Raji (cell line): ENCODE results near the gene POLA2.

Experiments used
- POLR2A ChIP-seq: IDR thresholded peaks from 2 replicates; pipeline ENCODE4 v1.6.1; 2011; ENCODE audit warnings: low read depth, low read length, control low read depth; ENCODE audit not compliant: insufficient read depth

Gene POLA2

DNA sequence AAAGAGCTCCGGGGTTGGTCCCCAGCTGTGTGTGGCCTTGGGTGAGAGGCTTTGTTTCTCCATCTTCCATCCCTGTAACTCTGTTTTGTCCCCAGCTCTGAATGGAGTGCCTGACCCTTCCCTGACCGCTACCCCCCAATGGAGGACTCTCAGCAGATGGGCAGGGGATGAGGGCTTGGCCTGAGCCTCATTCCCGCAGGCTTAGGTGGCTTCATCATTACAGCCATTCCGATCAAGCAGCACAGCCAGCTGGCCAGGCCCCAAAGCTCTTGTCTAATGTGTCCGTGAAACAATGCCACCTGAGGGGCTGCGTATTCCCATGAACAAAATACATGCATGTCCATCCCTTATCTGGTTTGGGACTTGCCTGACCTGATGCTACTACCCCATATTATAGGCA is 49.0 kb downstream of the POLA2 start:
- TF ChIP-seq POLR2A, result no peak

DNA sequence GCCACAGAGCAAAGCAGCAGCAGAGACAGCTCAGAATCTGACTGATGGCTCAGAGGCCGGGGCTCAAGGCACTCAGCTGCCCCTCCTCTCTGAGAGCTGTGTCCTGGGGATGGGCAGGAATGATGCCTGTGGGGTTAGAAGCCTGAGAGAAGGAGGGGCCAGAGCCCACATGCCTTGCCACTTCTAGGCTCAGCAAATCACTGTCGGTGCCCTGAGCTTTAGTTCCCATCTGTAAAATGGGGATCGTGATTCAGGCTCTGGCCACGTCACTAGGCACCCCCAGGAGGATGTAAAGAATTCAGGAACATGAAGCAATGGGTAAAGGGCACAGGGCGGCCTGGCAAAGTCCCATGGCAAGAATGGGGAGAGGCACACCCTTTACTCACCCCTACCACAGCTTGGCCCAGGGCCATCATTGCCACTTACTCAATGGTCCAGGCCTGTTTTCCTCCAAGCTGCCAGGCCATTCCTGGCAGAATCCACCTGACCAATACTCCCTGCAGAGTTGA is 49.5 kb downstream of the POLA2 start:
- TF ChIP-seq POLR2A, result no peak

DNA sequence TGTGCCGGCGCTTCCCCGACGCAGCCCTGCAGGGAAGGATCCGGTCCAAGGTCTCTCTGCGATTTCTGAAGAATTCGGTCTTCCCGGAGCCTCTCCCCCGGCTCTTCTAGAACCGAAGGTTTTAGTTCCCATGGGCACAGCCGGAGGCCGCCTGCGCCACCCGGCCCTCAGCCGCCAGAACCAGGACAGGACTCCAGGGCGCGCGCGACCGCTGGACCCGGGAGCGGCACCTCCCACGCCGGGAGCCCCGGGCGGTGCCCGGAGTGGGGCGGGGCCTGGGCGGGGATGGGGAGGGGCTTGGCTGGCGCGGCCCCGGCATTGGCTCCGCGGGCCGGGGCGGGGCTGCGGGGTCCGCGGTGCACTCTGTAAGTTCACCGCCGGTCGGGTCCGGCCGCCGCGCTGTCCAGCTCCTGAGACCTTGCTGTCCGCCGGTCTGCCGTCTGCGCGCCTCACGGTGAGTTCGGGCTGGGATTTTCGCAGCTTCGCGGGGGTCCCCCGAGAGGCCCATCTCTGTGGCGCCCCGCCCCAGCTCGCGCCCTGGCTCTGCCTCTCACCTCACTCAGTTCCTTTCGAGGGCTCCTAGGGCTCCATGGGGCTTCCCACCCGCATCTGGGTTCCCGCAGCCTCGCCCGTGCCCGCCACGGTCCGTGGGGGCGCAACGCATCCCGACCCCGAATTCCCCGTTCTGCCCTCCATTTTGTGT is 52.9 kb downstream of the POLA2 start, which contains the start of gene CDC42EP2:
Gene CDC42EP2 (plus strand): TSS at position 366 of the 703 bp plus-strand sequence. CDS start 6,033 bp downstream, outside the sequence.
- TF ChIP-seq POLR2A, result peak; percentile 67

DNA sequence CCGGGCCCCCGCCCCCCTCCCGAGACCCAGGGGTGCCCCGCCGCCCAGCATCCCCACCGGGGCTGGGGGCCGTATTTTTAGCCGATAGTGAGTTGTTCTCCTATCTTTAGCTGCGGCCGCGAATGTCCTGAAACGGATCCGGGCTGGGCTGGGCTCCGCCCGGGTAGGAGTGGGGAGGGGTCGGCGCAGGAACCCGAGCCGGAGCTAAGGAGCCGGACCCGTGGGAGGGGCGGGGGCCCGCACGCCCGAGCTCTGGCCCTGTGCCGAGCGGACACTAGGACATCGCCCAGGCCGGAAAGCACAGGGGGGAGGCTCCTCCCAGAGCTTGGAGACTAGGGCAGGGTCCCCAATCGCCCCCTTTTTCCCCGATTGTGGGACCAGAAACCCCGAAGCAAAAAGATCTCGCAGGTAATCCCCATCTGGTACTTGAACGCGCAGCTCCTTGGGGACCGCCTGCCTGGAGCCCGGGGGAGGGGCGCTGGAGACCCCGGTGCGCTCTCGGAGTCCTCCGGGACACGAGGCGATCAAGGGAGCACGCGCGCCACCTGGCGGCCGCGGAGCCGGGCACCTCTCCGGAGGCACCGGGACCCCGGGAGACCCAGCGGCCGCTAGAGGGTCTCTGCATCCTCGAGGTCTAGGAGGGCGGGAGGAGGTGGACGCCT is 53.6 kb downstream of the POLA2 start:
- peak; percentile 42; the same call in 1 of the 2 replicates for TF ChIP-seq POLR2A

DNA sequence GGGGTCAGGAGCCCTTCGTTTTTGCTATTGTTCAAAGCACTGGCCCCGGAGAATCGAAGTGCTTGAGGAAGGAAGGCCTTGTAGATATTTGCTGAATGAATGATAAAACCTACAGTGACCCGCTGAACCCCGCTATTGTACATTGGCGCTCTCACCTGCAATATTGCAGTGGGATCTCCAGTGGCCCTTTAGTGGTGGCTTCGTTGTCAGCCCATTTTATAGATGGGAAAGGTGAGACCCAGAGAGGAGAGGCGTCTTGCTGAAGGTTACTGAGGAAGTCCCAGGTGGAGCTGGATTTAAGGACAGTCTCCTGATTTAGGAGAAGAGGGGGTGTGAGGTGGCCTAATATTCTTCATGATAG is 54.1 kb downstream of the POLA2 start:
- no peak for TF ChIP-seq POLR2A

DNA sequence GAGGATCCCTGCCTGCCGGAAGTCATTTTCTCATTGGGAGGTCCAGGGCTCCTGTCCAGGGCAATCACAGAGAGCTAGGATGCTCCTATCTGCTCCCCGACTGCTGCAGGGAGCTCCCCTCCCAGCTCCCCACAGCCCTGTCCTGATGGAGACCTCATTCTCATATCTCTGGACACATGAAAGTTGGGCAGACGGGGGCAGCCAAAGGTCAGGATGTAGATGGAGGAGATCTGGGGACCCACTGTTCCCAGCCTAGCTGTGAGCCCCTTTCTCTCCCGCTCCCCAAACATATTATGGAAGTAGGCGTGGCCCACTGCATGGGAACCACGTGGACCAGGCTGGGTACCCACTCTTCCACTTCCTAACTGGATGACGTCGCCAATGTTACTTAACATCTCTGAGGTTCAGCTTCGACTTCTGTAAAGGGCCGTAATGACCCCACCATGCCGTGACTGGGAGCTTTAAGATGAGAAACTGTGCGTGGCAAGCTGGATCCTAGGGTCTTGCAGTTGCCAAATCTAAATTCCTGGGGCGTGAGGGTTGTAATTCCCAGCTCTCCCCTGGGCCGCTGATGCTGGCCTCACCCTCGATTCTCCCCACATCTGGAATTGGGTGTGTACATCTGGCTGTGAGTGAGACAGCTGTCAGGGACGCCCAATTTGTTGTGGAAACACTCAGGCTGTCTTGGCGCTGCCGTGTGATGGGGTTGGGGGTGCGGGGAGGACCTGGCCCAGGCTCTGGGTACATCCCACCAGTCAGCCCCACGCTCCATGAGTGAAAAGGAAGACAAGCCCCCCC is 54.7 kb downstream of the POLA2 start:
- TF ChIP-seq POLR2A, result no peak

DNA sequence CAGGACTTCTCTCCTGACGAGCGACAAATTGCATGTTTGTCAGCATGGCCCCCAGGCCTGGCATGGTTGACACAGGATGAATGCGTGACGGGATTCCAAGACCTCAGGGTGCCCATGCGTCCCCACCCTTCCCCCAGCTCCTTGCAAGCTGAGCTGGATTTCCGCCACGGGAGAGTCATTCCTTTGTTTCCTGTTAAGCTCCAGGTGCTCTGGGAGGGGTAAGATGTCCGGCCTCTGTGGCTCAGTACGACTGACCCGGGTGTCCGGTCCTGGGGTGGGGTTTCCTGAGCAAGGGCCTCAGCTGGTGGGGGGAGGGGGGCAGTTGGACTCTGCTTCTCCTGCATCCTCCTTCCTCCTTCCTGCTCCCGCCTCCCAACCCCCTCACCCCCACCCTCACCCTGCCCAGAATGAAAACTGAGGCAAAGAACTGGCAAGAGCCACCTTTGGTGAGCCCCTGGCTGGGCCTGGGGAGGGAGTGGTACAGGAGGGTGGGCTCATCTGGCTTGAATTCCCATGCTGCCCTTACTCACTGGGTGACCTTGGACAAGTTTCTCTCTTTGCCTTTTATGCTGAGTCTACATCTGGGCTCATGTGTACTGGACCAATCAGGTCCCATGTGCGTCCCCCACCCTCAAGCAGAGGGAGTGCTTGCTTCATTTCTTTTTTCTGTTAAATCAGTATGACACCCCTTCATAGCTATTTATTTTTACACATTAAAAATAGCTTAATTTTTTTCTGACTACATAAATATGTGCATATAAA is 55.4 kb downstream of the POLA2 start:
- no peak for TF ChIP-seq POLR2A

DNA sequence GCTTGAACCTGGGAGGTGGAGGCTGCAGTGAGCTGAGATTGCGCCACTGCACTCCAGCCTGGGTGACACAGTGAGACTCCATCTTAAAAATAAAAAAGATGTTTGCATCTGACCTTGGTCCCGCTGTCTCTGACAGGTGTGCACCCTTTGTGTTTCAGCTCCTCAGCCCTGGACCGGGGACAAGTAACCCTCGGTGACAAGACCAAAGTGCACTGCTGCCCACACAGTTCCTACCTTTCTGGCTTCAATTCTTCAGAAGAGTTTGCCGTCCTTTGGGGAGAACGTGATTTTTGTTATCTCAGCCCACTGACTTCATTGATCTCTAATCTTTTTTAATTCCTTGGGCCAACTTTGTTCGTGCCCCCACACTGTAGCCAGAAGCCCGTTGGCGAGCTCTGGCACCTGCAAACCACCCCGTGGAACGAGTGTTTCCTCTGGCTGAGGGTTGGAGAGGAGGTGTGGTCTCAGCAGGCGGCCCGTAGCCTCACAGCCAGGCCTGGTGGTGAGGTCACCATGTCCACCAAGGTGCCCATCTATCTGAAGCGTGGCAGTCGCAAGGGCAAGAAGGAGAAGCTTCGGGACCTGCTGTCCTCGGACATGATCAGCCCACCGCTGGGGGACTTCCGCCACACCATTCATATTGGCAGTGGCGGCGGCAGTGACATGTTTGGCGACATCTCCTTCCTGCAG is 58.8 kb downstream of the POLA2 start:
- no peak for TF ChIP-seq POLR2A

DNA sequence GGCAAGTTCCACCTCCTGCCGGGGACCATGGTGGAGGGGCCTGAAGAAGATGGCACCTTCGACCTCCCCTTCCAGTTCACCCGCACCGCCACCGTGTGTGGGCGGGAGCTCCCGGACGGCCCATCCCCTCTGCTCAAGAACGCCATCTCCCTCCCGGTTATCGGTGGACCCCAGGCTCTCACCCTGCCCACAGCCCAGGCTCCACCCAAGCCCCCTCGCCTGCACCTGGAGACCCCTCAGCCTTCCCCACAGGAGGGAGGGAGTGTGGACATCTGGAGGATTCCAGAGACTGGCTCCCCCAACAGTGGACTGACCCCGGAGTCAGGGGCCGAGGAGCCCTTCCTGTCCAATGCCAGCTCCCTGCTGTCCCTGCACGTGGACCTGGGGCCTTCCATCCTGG is 59.3 kb downstream of the POLA2 start:
- TF ChIP-seq POLR2A, result no peak

DNA sequence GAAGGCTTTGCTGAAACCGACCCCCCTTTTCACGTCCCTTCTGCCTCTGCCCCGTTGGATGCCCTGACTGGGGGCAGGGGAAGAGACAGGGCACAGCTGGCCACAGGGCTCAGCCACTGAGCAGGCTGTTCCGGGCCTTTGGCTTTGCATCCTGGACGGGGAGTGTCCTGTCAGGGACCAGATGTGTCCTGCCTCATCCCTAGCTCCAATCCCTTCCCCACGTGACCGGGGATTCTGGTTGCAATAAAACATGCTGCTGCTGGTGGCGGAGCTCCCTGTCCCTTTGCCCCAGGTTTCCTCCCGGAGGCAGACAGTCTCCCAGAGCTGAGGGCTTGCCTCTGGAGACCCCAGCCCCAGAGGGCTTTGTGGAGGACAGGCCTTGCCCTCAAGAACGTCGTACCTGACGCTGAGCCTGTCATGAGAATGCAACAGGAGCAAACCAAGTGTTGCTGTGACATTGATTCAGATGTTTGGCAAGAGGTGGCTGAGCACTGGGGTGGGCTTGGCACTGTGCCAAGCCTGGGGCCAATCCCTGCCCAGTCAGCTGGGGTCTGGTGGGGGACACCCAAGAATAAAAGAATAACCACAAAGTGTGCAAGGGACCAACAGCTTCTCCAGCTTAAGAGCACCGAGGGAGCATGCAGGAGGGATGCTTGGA is 60.2 kb downstream of the POLA2 start:
- TF ChIP-seq POLR2A, result no peak

DNA sequence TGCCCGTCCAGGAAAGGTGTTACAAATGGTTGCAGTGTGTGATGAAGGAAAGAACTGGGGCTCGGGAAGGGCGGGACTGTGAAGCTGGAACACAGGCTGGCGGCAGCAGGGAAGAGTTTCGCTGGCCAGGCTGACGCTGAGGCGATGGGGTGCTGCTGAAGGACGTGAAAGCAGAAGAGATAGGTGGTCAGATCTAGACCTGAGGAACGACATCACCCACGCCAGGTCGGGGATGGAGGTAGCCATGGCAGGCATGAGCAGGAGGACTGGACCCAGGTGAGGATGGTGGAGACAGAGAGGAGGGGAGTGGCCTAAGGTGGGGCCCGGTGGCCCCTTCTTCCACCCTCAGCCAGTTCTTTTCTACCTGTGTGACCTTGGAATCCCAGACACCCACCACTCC is 62.1 kb downstream of the POLA2 start:
- TF ChIP-seq POLR2A, result no peak

DNA sequence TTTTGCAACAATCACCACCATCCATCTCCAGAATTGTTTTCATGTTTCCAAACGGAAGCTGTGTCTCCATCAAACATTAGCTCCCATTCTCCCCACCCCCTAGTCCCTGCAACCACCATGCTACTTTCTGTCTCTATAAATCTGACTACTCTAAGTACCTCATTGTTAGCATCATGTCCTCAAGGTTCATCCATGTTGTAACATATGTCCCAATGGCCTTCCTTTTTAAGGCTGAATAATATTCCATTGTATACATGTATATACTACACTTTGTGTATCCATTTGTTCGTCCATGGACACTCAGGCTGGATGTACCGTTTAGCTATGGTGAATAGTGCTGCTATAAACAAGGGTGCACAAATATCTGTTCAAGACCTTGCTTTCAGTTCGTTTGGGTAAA is 63.7 kb downstream of the POLA2 start:
- TF ChIP-seq POLR2A, result no peak

DNA sequence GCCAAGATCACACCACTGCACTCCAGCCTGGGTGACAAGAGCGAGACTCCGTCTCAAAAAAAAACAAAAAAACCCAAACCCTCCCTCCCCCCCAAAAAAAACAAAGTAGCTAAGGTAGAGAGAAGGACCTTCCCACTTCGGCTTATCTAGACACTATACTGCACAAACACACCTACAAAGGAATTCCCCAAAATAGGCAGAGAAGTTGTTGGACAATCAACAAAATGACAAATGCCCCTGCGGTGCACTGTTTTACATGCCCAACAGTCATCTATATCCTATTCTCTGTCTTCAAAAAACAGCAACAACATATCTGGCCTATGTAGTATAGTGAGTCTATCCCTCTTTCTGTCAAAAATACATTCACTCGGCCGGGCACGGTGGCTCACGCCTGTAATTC is 65.3 kb downstream of the POLA2 start:
- TF ChIP-seq POLR2A, result no peak

DNA sequence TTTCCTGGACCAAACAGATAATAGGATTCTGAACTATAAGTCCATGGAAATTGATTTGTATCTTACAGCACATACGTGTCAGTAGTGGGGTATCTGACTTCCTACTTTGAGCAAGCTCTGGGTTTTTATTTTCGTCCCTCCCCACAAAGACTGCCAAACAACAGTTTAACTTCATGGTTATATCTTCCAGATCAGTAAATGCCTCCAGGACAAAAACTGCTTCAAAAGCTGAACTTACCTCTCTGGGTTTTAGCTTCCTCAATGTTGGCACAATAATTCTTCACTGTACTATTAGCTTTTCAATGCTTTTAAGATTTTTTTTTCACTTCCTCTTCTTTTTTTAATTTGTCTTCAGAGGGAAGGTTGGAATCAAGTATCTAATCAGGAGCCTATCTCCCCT is 67.7 kb downstream of the POLA2 start:
- no peak for TF ChIP-seq POLR2A
